DMS79 (cell line): ENCODE measurements around the gene ASB8.
A peak's percentile ranks its signal among the peaks of the same experiment; 100 is the strongest.

Experiments
- DNase-seq: peaks from one replicate; lab custom pipeline; 2025; lab: John Stamatoyannopoulos, UW

The ASB8 gene

GRCh38 chr12:48105867-48106680 is 51.2 kb downstream of the ASB8 start, which contains the start of gene SENP1:
TSS of gene SENP1 (minus strand) at chr12:48106079. CDS start at chr12:48101472, 4,607 bp downstream.
- peak; percentile 92 for DNase-seq

GRCh38 chr12:48105321-48105866 is 51.9 kb downstream of the ASB8 start:
- DNase-seq = peak; percentile 22

- peak; percentile 2 for DNase-seq
These were observed 52.8 kb downstream of the ASB8 start for GRCh38 chr12:48104531-48104930.
